Measurements from ENCODE around the gene SNAP29.

The SNAP29 gene

GRCh38 chr22:20840646-20841371 lies 18.0 kb upstream of the SNAP29 start:
- H3K23ac ChIP-seq (ENCODE audit: low read depth, low read length, poor library complexity): no peak overlapping the region
- H2BK5ac ChIP-seq (ENCODE audit: low read length): no peak overlapping the region
- H3K9me3 ChIP-seq (replicated peaks in 1 of 2; ENCODE audit: control insufficient read depth in 2 of 2, insufficient read depth in 1 of 2, low read depth in 1 of 2, low read length in 2 of 2): no peaks in the 10 kb centered on the region
- no peak overlapping the region for H4K91ac ChIP-seq (ENCODE audit: low read depth, low read length, poor library complexity)
- no peaks in the 10 kb centered on the region for H3K4me1 ChIP-seq (ENCODE audit: control insufficient read depth in 2 of 2, insufficient read depth in 1 of 2, low read depth in 1 of 2, low read length in 2 of 2)
- H3K27ac ChIP-seq (replicated peaks; ENCODE audit: low read length): no peak overlapping the region
- no peak overlapping the region for H2BK15ac ChIP-seq (ENCODE audit: low read length)
- H3K4me2 ChIP-seq (ENCODE audit: insufficient read depth, low read length, poor library complexity, severe bottlenecking): no peak overlapping the region
- H3K9ac ChIP-seq (ENCODE audit: low read depth, low read length, poor library complexity): no peak overlapping the region
- no peak for DNase-seq (ENCODE audit: low spot score)
- no peak overlapping the region for H2AFZ ChIP-seq (ENCODE audit: low read length)
- H3K14ac ChIP-seq (ENCODE audit: low read length): no peak overlapping the region
- H4K8ac ChIP-seq (ENCODE audit: low read depth, low read length): no peak overlapping the region
- no peaks in the 10 kb centered on the region for H3K36me3 ChIP-seq (replicated peaks in 1 of 2; ENCODE audit: control insufficient read depth in 2 of 2, insufficient read depth in 2 of 2, low read length in 2 of 2)
- H3K18ac ChIP-seq (ENCODE audit: low read length): no peak overlapping the region
- no peak overlapping the region for H3K4ac ChIP-seq (ENCODE audit: low read length)
- no peak overlapping the region for H2BK120ac ChIP-seq (ENCODE audit: low read depth, low read length)
- WGBS, 2 donors (ENCODE audit: extremely low coverage in 2 of 2, insufficient read length in 2 of 2, insufficient replicate concordance in 1 of 2): no CpG with 5 or more reads among the region's 8 CpGs
- H3K4me3 ChIP-seq (ENCODE audit: low read length in 2 of 2): no peak overlapping the region
- H3K27me3 ChIP-seq (ENCODE audit: control insufficient read depth in 3 of 3, insufficient read depth in 3 of 3, low read depth in 1 of 3, low read length in 3 of 3): no peaks in the 10 kb centered on the region
- H3K79me1 ChIP-seq (ENCODE audit: low read depth, low read length): peaks cover 2% of the 10 kb centered on the region
- no peak overlapping the region for H2AK5ac ChIP-seq (ENCODE audit: low read depth, low read length)
- no peak overlapping the region for H2BK12ac ChIP-seq (ENCODE audit: low read length)

DNA sequence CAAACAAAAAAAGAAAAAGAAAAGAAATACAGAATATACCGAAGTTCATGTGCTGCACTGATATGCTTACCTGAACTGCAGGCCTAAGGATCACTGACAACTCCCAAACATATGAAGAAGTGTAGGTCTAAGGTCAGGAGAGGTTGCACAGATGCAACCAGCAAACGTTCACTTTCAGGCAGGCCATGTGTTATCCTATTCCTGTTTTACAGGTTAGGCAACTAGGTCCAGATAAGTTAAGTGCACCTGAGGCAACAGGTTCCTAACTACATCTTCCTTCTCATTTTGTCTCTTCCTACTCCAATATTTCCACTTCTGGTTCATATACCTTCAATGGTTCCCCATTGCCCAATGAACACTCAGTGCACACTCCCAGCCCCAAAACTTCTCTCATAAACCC lies 15.3 kb upstream of the SNAP29 start:
- H2AFZ ChIP-seq (ENCODE audit: low read length): no peak overlapping the region
- H3K9ac ChIP-seq (ENCODE audit: low read depth, low read length, poor library complexity): no peak overlapping the region
- no peak overlapping the region for H3K18ac ChIP-seq (ENCODE audit: low read length)
- no peak overlapping the region for H3K14ac ChIP-seq (ENCODE audit: low read length)
- no peak overlapping the region for H2AK5ac ChIP-seq (ENCODE audit: low read depth, low read length)
- H2BK12ac ChIP-seq (ENCODE audit: low read length): no peak overlapping the region
- H3K27ac ChIP-seq (replicated peaks; ENCODE audit: low read length): no peak overlapping the region
- H3K4me3 ChIP-seq (ENCODE audit: low read length in 2 of 2): no peak overlapping the region
- no peak overlapping the region for H2BK5ac ChIP-seq (ENCODE audit: low read length)
- no peak overlapping the region for H2BK120ac ChIP-seq (ENCODE audit: low read depth, low read length)
- H3K4me2 ChIP-seq (ENCODE audit: insufficient read depth, low read length, poor library complexity, severe bottlenecking): no peak overlapping the region
- peaks cover 2% of the 10 kb centered on the region for H3K79me1 ChIP-seq (ENCODE audit: low read depth, low read length)
- H3K4me1 ChIP-seq (ENCODE audit: control insufficient read depth in 2 of 2, insufficient read depth in 1 of 2, low read depth in 1 of 2, low read length in 2 of 2): no peaks in the 10 kb centered on the region
- H4K8ac ChIP-seq (ENCODE audit: low read depth, low read length): no peak overlapping the region
- H3K4ac ChIP-seq (ENCODE audit: low read length): no peak overlapping the region
- no peak for DNase-seq (ENCODE audit: low spot score)
- H3K23ac ChIP-seq (ENCODE audit: low read depth, low read length, poor library complexity): no peak overlapping the region
- no peaks in the 10 kb centered on the region for H3K9me3 ChIP-seq (replicated peaks in 1 of 2; ENCODE audit: control insufficient read depth in 2 of 2, insufficient read depth in 1 of 2, low read depth in 1 of 2, low read length in 2 of 2)
- H3K27me3 ChIP-seq (ENCODE audit: control insufficient read depth in 3 of 3, insufficient read depth in 3 of 3, low read depth in 1 of 3, low read length in 3 of 3): no peaks in the 10 kb centered on the region
- no CpG with 5 or more reads among the region's 2 CpGs for WGBS, 2 donors (ENCODE audit: extremely low coverage in 2 of 2, insufficient read length in 2 of 2, insufficient replicate concordance in 1 of 2)
- H4K91ac ChIP-seq (ENCODE audit: low read depth, low read length, poor library complexity): no peak overlapping the region
- H3K36me3 ChIP-seq (replicated peaks in 1 of 2; ENCODE audit: control insufficient read depth in 2 of 2, insufficient read depth in 2 of 2, low read length in 2 of 2): no peaks in the 10 kb centered on the region
- no peak overlapping the region for H2BK15ac ChIP-seq (ENCODE audit: low read length)

DNA sequence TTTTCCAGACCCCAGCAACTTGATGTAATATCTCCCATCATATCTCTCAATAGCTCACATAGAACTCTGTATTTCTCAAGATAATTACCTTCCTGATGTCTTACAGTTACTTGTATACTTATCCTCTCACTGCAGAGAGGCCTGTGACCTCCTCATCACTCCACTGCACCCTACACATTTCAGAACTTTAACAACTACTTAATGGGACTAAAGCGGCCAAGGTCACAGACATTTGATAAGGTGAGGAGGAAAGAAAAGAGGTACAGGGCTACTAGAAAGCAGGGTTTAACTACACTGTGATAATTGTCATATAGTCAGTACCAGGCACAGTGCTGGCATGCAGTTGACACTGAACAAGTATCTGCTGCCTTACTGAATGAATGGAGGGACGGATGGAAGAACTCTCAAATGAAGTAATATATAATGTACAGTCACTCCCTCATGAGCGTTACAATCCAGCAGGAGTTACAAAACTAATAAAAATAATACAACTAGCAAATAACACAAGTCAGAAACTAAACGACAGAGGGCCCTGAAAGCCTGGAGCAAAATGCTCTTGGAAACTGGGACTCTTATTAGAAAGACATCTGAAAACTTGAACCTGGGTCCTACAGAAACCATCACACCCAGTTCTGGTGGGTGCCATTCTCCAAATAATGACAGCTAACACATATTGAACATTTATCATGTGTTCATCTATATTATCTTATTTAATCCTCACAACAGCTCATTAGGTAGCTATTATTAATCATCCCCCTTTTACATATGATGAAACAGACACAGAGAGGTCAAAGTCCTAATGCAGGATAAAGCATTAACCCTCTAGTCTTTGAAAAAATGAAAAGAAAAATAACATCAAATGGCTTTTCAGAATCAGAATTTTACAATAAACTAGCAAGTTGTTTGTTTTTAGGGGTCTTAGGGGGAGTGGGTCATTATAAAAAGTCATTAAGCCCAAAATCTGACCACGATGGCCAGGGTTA lies 14.5 kb upstream of the SNAP29 start:
- no peak overlapping the region for H2BK120ac ChIP-seq (ENCODE audit: low read depth, low read length)
- H3K79me1 ChIP-seq (ENCODE audit: low read depth, low read length): peaks cover 2% of the 10 kb centered on the region
- no peak overlapping the region for H2BK12ac ChIP-seq (ENCODE audit: low read length)
- H3K9ac ChIP-seq (ENCODE audit: low read depth, low read length, poor library complexity): no peak overlapping the region
- no peaks in the 10 kb centered on the region for H3K9me3 ChIP-seq (replicated peaks in 1 of 2; ENCODE audit: control insufficient read depth in 2 of 2, insufficient read depth in 1 of 2, low read depth in 1 of 2, low read length in 2 of 2)
- no peak for DNase-seq (ENCODE audit: low spot score)
- H4K91ac ChIP-seq (ENCODE audit: low read depth, low read length, poor library complexity): no peak overlapping the region
- no peak overlapping the region for H2AFZ ChIP-seq (ENCODE audit: low read length)
- no peaks in the 10 kb centered on the region for H3K4me1 ChIP-seq (ENCODE audit: control insufficient read depth in 2 of 2, insufficient read depth in 1 of 2, low read depth in 1 of 2, low read length in 2 of 2)
- H3K36me3 ChIP-seq (replicated peaks in 1 of 2; ENCODE audit: control insufficient read depth in 2 of 2, insufficient read depth in 2 of 2, low read length in 2 of 2): no peaks in the 10 kb centered on the region
- H2BK15ac ChIP-seq (ENCODE audit: low read length): no peak overlapping the region
- no peak overlapping the region for H2BK5ac ChIP-seq (ENCODE audit: low read length)
- H3K14ac ChIP-seq (ENCODE audit: low read length): no peak overlapping the region
- no peak overlapping the region for H3K4me2 ChIP-seq (ENCODE audit: insufficient read depth, low read length, poor library complexity, severe bottlenecking)
- H3K27me3 ChIP-seq (ENCODE audit: control insufficient read depth in 3 of 3, insufficient read depth in 3 of 3, low read depth in 1 of 3, low read length in 3 of 3): no peaks in the 10 kb centered on the region
- no peak overlapping the region for H3K4ac ChIP-seq (ENCODE audit: low read length)
- no peak overlapping the region for H3K27ac ChIP-seq (replicated peaks; ENCODE audit: low read length)
- H2AK5ac ChIP-seq (ENCODE audit: low read depth, low read length): no peak overlapping the region
- WGBS, 2 donors (ENCODE audit: extremely low coverage in 2 of 2, insufficient read length in 2 of 2, insufficient replicate concordance in 1 of 2): no CpG with 5 or more reads among the region's 5 CpGs
- no peak overlapping the region for H3K4me3 ChIP-seq (ENCODE audit: low read length in 2 of 2)
- H4K8ac ChIP-seq (ENCODE audit: low read depth, low read length): no peak overlapping the region
- no peak overlapping the region for H3K18ac ChIP-seq (ENCODE audit: low read length)
- H3K23ac ChIP-seq (ENCODE audit: low read depth, low read length, poor library complexity): no peak overlapping the region

- no peak overlapping the region for H2BK5ac ChIP-seq (ENCODE audit: low read length)
- H4K91ac ChIP-seq (ENCODE audit: low read depth, low read length, poor library complexity): no peak overlapping the region
- peaks cover 2% of the 10 kb centered on the region for H3K79me1 ChIP-seq (ENCODE audit: low read depth, low read length)
- H3K27ac ChIP-seq (replicated peaks; ENCODE audit: low read length): no peak overlapping the region
- H3K9ac ChIP-seq (ENCODE audit: low read depth, low read length, poor library complexity): no peak overlapping the region
- WGBS, 2 donors (ENCODE audit: extremely low coverage in 2 of 2, insufficient read length in 2 of 2, insufficient replicate concordance in 1 of 2): no CpG with 5 or more reads among the region's 2 CpGs
- no peak overlapping the region for H3K18ac ChIP-seq (ENCODE audit: low read length)
- no peak for DNase-seq (ENCODE audit: low spot score)
- no peak overlapping the region for H2AK5ac ChIP-seq (ENCODE audit: low read depth, low read length)
- H2BK15ac ChIP-seq (ENCODE audit: low read length): no peak overlapping the region
- no peaks in the 10 kb centered on the region for H3K4me1 ChIP-seq (ENCODE audit: control insufficient read depth in 2 of 2, insufficient read depth in 1 of 2, low read depth in 1 of 2, low read length in 2 of 2)
- H3K4me3 ChIP-seq (ENCODE audit: low read length in 2 of 2): no peak overlapping the region
- H2BK120ac ChIP-seq (ENCODE audit: low read depth, low read length): no peak overlapping the region
- H3K4ac ChIP-seq (ENCODE audit: low read length): no peak overlapping the region
- no peak overlapping the region for H4K8ac ChIP-seq (ENCODE audit: low read depth, low read length)
- no peak overlapping the region for H2BK12ac ChIP-seq (ENCODE audit: low read length)
- no peaks in the 10 kb centered on the region for H3K36me3 ChIP-seq (replicated peaks in 1 of 2; ENCODE audit: control insufficient read depth in 2 of 2, insufficient read depth in 2 of 2, low read length in 2 of 2)
- H2AFZ ChIP-seq (ENCODE audit: low read length): no peak overlapping the region
- no peak overlapping the region for H3K4me2 ChIP-seq (ENCODE audit: insufficient read depth, low read length, poor library complexity, severe bottlenecking)
- no peaks in the 10 kb centered on the region for H3K27me3 ChIP-seq (ENCODE audit: control insufficient read depth in 3 of 3, insufficient read depth in 3 of 3, low read depth in 1 of 3, low read length in 3 of 3)
- H3K23ac ChIP-seq (ENCODE audit: low read depth, low read length, poor library complexity): no peak overlapping the region
- H3K14ac ChIP-seq (ENCODE audit: low read length): no peak overlapping the region
- no peaks in the 10 kb centered on the region for H3K9me3 ChIP-seq (replicated peaks in 1 of 2; ENCODE audit: control insufficient read depth in 2 of 2, insufficient read depth in 1 of 2, low read depth in 1 of 2, low read length in 2 of 2)
Measured at GRCh38 chr22:20847318-20847822, 11.4 kb upstream of the SNAP29 start.

All from neuronal stem cell (in vitro differentiated cells).